GM12878 (cell line): ENCODE results near the gene IRS1. TPM values are rescaled to one million over a fixed set of nuclear protein-coding genes. Genes with fewer than 3 reads are reported as not detected.

Source experiments
- ATAC-seq: fragments of 200-7000 bp; cut with Tn5 transposase; 3 replicates; pipeline ENCODE4 v1.9.1; 2020; ENCODE audit warnings: mild to moderate bottlenecking, moderate library complexity
- BruUV-seq: library from RNA; stranded (reverse); fragments of 400-500 nt; replicated peaks from 2 replicates; lab custom pipeline; 2021; lab: Mats Ljungman, UMichigan
- CTCF ChIA-PET: fragments of 300-600 bp; sonication (Branson Sonifier 250); formaldehyde crosslinking; extraction: SDS; loops from one replicate; lab custom pipeline; 2021; ENCODE audit warnings: inconsistent platforms; lab: Yijun Ruan, JAX
- POLR2A ChIA-PET: fragments of 350-600 bp; formaldehyde crosslinking; extraction: SDS; loops from one replicate; lab custom pipeline; 2021; ENCODE audit warnings: inconsistent platforms; lab: Charles Lee
- RAD21 ChIA-PET: fragments of 300-600 bp; sonication (Branson Sonifier 250); formaldehyde crosslinking; loops from one replicate; lab custom pipeline; 2023; ENCODE audit warnings: antibody characterized with exemption; ENCODE audit not compliant: unreplicated experiment; lab: Charles Lee
- SMC1A ChIA-PET: fragments of 300-600 bp; sonication (Branson Sonifier 250); formaldehyde crosslinking; loops from one replicate; lab custom pipeline; 2023; ENCODE audit not compliant: unreplicated experiment, uncharacterized antibody; lab: Charles Lee
- DNase-seq: peaks from one replicate; pipeline ENCODE4 v3.0.0-alpha.2; 2011; ENCODE audit warnings: low read depth, low spot score
- FAIRE-seq: peaks from 3 replicates; lab custom pipeline; 2011; peaks lifted over from hg19 to GRCh38; lab: Jason Lieb, UNC
- H2AFZ ChIP-seq: 2 replicates; pipeline ENCODE4 v1.6.0; 2011; ENCODE audit warnings: low read depth, low read length, control low read depth; ENCODE audit not compliant: control insufficient read depth
- H3K27ac ChIP-seq: 2 replicates; pipeline ENCODE4 v1.5.1; 2011; ENCODE audit warnings: control low read depth; ENCODE audit not compliant: control insufficient read depth, insufficient read depth
- H3K27me3 ChIP-seq, 2 experiments: replicated peaks in 1 of 2; 2 replicates each; pipeline versions ENCODE4 v1.6.0 to v1.6.1; 2011; ENCODE audit warnings: low read length in 1 of 2; ENCODE audit not compliant: control insufficient read depth in 2 of 2, insufficient read depth in 2 of 2
- H3K36me3 ChIP-seq, 2 experiments: 2 replicates each; pipeline ENCODE4 v1.5.1; 2011; ENCODE audit warnings: low read length in 1 of 2; ENCODE audit not compliant: control insufficient read depth in 2 of 2, insufficient read depth in 2 of 2
- H3K4me1 ChIP-seq: 2 replicates; pipeline ENCODE4 v1.6.1; 2011; ENCODE audit warnings: mild to moderate bottlenecking, low read length, moderate library complexity, mixed read lengths; ENCODE audit not compliant: control insufficient read depth, insufficient read depth
- H3K4me2 ChIP-seq: 2 replicates; pipeline ENCODE4 v1.6.0; 2011; ENCODE audit warnings: control low read depth; ENCODE audit not compliant: control insufficient read depth, insufficient read depth
- H3K4me3 ChIP-seq: fragments of 200-600 bp; sonication (generic); 2 replicates; pipeline ENCODE4 v1.5.1; 2016
- H3K79me2 ChIP-seq: 2 replicates; pipeline ENCODE4 v1.6.0; 2011; ENCODE audit warnings: low read length; ENCODE audit not compliant: control insufficient read depth, insufficient read depth
- H3K9ac ChIP-seq: 2 replicates; pipeline ENCODE4 v1.8.0; 2011; ENCODE audit warnings: low read length, control low read depth, mixed read lengths; ENCODE audit not compliant: control insufficient read depth, insufficient read depth
- H3K9me3 ChIP-seq: replicated peaks from 3 replicates; pipeline ENCODE4 v1.5.1; 2011; ENCODE audit warnings: mild to moderate bottlenecking, low read length; ENCODE audit not compliant: control insufficient read depth, insufficient read depth
- H4K20me1 ChIP-seq: 2 replicates; pipeline ENCODE4 v1.6.0; 2011; ENCODE audit not compliant: control insufficient read depth, insufficient read depth
- BACH1 ChIP-seq: fragments of 450-650 bp; IDR thresholded peaks from 2 replicates; pipeline ENCODE4 v1.6.1; 2017; ENCODE audit warnings: mild to moderate bottlenecking, borderline replicate concordance
- HCFC1 ChIP-seq: fragments of 150-350 bp; IDR thresholded peaks from 2 replicates; pipeline ENCODE4 v1.6.1; 2014; ENCODE audit warnings: low read length
- KAT2A ChIP-seq: conservative IDR thresholded peaks from 2 replicates; pipeline ENCODE4 v1.6.1; 2011; ENCODE audit warnings: low read depth, low read length; ENCODE audit not compliant: control insufficient read depth
- POLR2AphosphoS5 ChIP-seq: IDR thresholded peaks from 2 replicates; pipeline ENCODE4 v1.6.1; 2011; ENCODE audit warnings: mild to moderate bottlenecking, low read length, inconsistent platforms
- RELB ChIP-seq: fragments of 450-650 bp; IDR thresholded peaks from 2 replicates; pipeline ENCODE4 v1.6.1; 2017; ENCODE audit warnings: low read depth, mild to moderate bottlenecking, moderate library complexity
- ZNF24 ChIP-seq: fragments of 450-650 bp; IDR thresholded peaks from 2 replicates; pipeline ENCODE4 v1.6.1; 2017; ENCODE audit warnings: antibody characterized with exemption, mild to moderate bottlenecking
- WGBS: methylation state at CpG from one replicate; pipeline ENCODE4 v1.1.6; 2016; ENCODE audit warnings: low lambda C conversion rate; ENCODE audit not compliant: insufficient replicate concordance, insufficient coverage; ENCODE audit errors: missing lambda C conversion rate; 5-methylcytosine and 5-hydroxymethylcytosine counted together
- in situ Hi-C: fragments of 300-500 bp; cut with MboI; formaldehyde crosslinking; loops from 9 replicates; pipeline ENCODE4 v1.14.3; 2018; ENCODE audit warnings: mixed read lengths
- intact Hi-C: fragments of 100-400 bp; cut with micrococcal nuclease; formaldehyde crosslinking; loops from one replicate; pipeline ENCODE4 v1.14.2; 2022; ENCODE audit not compliant: unreplicated experiment
- polyA plus RNA-seq, 11 experiments: library from polyadenylated mRNA; depleted of rRNA in 4 of 11; unstranded in 6 of 11; stranded (reverse) in 5 of 11; fragments of >200 nt; fragmentation: Nextera tagmentation in 4 of 11; fragmentation: Illumina TruSeq in 1 of 11; extraction: Ambion mirVana in 4 of 11; extraction: Trizol in 1 of 11; gene quantifications; 1 replicate in 1 of 11; 2 replicates in 10 of 11; pipeline versions ENCODE4 v1.2.1 to v1.2.3, GENCODE V29; 2011 to 2016; ENCODE audit warnings: inconsistent platforms in 2 of 11, missing spikeins in 2 of 11, low read depth in 1 of 11
- total RNA-seq, 4 experiments: library from RNA; depleted of rRNA in 3 of 4; stranded (reverse); fragments of >200 nt in 3 of 4; fragmentation: Illumina TruSeq in 1 of 4; extraction: Trizol in 1 of 4; gene quantifications; 2 replicates each; pipeline versions ENCODE4 v1.2.1 to v1.2.3, GENCODE V29; 2013 to 2021
- TF ChIP-seq, protein P1 (sequence below): IDR thresholded peaks from 2 replicates; pipeline ENCODE4 v1.6.1; 2012; ENCODE audit warnings: low read depth, low read length, improper control_type of control experiment
- TF ChIP-seq, protein P2 (sequence below): fragments of 450-650 bp; IDR thresholded peaks from 2 replicates; pipeline ENCODE4 v1.6.1; 2017; ENCODE audit warnings: mild to moderate bottlenecking

The IRS1 gene
- total and polyA plus RNA-seq, 10 of the 15 experiments (the other 5 are each of a cell fraction or from before 2014, with no cell fraction given) = 0.03 to 1.7 (median 0.34) TPM

DNA sequence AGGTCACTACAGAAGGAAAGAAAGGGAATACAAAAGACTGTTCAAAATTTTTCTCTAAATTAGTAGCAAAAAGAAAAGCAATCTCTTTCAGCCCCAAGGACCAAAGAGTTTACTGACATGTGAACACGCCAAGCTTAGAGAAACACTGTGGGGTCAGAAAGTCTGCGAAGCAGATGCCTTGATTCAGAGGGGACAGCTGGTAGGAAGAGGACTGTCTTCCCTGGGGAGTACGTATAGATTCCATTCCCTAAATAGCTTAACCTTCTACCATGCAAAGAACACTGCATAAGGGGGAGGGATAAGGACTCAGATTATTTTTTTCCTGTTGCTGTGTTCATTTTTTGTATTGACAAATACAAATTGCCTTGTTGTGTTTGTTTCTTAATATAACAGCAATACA lies 96.1 kb downstream of the IRS1 start:
- intact Hi-C loops (no loop called here), in situ Hi-C loops (no loop called here)
- Histone ChIP-seq H2AFZ (no peak overlapping the region), H3K79me2 (no peaks in the 10 kb centered on the region), H3K4me1 (no peaks in the 10 kb centered on the region), H3K4me3 (no peak overlapping the region), H3K4me2 (no peak overlapping the region), H3K27me3 (no peaks in the 10 kb centered on the region), H3K9me3 (no peaks in the 10 kb centered on the region), H3K36me3 (no peaks in the 10 kb centered on the region), H4K20me1 (no peaks in the 10 kb centered on the region), H3K9ac (no peak overlapping the region), H3K27ac (no peak overlapping the region)
- CTCF ChIA-PET = no interaction called here
- no TSS peak for BruUV-seq
- DNase-seq (no peak), ATAC-seq (no peak), FAIRE-seq (no peak)
- no peak for TF ChIP-seq KAT2A
- no peak for TF ChIP-seq BACH1
- TF ChIP-seq, protein P1, sequence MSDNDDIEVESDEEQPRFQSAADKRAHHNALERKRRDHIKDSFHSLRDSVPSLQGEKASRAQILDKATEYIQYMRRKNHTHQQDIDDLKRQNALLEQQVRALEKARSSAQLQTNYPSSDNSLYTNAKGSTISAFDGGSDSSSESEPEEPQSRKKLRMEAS = no peak
- TF ChIP-seq, protein P2, sequence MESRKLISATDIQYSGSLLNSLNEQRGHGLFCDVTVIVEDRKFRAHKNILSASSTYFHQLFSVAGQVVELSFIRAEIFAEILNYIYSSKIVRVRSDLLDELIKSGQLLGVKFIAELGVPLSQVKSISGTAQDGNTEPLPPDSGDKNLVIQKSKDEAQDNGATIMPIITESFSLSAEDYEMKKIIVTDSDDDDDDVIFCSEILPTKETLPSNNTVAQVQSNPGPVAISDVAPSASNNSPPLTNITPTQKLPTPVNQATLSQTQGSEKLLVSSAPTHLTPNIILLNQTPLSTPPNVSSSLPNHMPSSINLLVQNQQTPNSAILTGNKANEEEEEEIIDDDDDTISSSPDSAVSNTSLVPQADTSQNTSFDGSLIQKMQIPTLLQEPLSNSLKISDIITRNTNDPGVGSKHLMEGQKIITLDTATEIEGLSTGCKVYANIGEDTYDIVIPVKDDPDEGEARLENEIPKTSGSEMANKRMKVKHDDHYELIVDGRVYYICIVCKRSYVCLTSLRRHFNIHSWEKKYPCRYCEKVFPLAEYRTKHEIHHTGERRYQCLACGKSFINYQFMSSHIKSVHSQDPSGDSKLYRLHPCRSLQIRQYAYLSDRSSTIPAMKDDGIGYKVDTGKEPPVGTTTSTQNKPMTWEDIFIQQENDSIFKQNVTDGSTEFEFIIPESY = no peak
- TF ChIP-seq POLR2AphosphoS5 = no peak
- POLR2A ChIA-PET = no interaction called here
- RAD21 ChIA-PET = no interaction called here
- SMC1A ChIA-PET = no interaction called here
- 11% methylated on average over 3 of the region's 3 CpGs for WGBS

- ATAC-seq (no peak), DNase-seq (no peak), FAIRE-seq (no peak)
- no peaks in the 10 kb centered on the region for H3K27me3 ChIP-seq
- CTCF ChIA-PET = no interaction called here
- no peaks in the 10 kb centered on the region for H3K9me3 ChIP-seq
- POLR2A ChIA-PET = no interaction called here
- H3K9ac ChIP-seq = no peak overlapping the region
- no peak overlapping the region for H2AFZ ChIP-seq
- in situ Hi-C loops = no loop called here
- no peaks in the 10 kb centered on the region for H3K79me2 ChIP-seq
- RAD21 ChIA-PET = no interaction called here
- intact Hi-C loops = no loop called here
- TF ChIP-seq ZNF24 = no peak
- no peak for TF ChIP-seq RELB
- no peak for TF ChIP-seq HCFC1
- no peak overlapping the region for H3K4me3 ChIP-seq
- H3K27ac ChIP-seq = no peak overlapping the region
- SMC1A ChIA-PET = no interaction called here
- no peaks in the 10 kb centered on the region for H3K4me1 ChIP-seq
- no peak overlapping the region for H3K4me2 ChIP-seq
- BruUV-seq = no TSS peak
- WGBS = 53% methylated on average over 7 of the region's 7 CpGs
- H3K36me3 ChIP-seq = no peaks in the 10 kb centered on the region
- no peaks in the 10 kb centered on the region for H4K20me1 ChIP-seq
Observed at GRCh38 chr2:226702376-226702775, 97.2 kb downstream of the IRS1 start.
